HG02623 (cell line): Measurements from ENCODE around the gene SPACA6.
"Not testable (repeated sequence)": the region's sequence is repeated elsewhere in the genome, so short reads cannot be mapped to it uniquely, and the experiment has no call there.

ENCODE experiments used
- ATAC-seq: cut with Tn5 transposase; IDR thresholded peaks from one replicate; pipeline ENCODE4 v1.9.1; 2021; ENCODE audit warnings: moderate library complexity; ENCODE audit not compliant: unreplicated experiment

The SPACA6 gene

DNA sequence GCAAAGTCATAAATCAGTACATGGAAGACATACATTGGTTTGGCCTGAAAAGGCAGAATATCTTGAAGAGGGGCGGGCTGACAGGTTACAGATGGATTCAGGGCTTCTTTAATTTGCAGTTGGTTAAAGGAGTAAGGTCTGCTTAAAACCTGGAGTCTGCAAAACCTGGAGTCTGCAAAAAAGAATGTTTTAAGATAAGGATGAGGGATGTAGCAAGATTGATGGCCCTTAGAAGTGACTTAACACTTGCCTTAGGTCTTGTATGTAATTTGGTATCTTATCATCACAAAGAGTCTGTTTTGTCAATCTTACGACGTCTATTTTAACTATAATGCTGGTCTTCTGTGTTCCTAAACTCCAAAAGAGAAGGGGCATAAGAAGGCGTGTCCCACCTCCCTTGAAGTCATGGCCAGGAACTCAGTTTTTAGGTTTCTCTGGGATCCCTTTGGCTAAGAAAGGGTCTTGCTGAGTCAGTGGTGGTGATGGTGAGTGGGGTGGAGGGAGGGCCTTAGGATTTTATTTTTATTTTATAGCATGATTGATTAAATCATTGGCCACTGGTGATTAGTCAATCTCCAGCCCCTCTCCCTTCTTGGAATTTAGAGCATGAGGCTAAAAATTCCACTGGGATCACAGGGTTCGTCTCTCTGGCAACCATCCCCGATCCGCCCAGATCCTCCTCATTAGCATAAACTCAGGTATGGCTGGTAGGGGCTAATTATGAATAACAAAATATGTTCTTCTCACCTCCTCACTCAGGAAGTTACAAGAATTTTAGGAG is 40.8 kb downstream of the SPACA6 start:
- ATAC-seq: no peak

DNA sequence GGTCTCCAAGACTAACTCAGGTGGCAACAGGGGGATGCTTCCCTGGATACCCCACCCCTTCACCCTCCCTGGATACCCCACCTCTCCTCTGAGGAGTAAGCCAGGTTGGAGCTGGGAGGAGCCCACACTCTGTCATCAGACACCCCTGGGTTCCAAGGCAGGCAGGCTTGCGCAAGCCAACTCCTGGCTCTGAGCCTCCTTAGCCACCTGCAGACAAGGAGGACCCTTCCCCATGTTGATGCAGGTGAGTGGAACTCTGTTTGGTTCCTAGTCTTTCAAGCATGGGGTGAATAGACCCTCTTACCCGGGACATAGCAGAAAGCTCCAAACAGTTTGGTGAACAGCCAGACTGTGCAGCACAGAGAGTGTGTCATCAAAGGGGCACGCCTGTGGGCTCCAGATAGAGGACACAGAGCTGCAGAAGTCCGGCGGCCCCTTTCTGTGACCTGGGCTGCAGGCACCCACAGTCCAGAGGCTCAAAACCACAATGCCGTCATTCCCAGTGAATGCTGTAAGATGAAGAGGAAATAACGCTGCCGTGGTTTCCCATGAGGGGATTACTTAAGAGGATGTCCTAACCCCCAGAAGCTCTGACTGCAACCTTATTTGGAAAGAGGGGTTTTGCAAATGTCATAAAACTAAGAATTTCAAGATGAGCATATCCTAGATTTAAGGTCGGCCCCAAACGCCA is 42.8 kb downstream of the SPACA6 start:
- no peak for ATAC-seq

DNA sequence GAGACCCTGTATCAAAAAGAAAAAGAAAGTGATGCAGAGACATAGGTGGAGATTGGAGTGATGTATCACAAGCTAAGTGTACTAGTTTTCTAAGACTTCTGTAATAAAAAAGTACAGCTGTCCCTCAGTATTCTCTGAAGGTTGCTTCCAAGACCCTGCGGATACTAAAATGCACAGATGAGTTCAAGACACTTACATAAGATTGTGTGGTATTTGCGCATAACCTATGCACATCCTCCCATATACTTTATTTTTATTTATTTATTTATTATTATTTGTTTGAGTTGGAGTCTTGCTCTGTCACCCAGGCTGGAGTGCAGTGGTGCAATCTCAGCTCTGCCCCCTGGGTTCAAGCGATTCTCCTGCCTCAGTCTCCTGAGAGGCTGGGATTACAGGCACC is 44.3 kb downstream of the SPACA6 start:
- ATAC-seq: no peak

DNA sequence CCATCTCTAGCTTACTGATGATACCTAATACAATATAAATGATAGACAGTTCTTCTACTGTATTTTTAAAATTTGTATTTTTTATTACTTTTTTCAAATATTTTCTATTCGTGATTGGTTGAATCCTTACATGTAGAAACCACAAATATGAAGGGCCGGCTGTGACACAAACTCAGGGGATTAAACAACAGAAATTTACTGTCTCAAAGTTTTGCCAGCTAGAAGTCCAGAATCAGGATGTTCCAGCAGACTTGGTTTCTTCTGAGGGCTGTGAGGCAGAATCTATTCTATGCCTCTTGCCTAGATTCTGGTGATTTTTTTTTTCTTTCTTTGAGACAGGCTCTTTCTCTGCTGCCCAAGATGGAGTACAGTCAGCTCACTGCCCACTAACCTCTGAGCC is 44.8 kb downstream of the SPACA6 start:
- ATAC-seq: no peak

DNA sequence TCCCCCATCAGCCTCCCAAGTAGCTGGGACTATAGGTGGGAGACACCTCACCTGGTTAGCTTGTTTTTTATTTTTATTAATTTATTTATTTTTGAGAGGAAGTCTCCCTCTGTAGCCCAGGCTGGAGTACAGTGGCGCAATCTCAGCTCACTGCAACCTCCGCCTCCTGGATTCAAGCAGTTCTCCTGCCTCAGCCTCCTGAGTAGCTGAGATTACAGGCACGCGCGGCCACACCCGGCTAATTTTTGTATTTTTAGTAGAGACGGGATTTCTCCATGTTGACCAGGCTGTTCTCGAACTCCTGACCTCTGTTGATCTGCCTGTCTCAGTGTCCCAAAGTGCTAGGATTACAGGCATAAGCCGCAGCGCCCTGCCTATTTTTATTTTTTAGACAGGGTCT is 45.4 kb downstream of the SPACA6 start:
- ATAC-seq: not testable (repeated sequence)

DNA sequence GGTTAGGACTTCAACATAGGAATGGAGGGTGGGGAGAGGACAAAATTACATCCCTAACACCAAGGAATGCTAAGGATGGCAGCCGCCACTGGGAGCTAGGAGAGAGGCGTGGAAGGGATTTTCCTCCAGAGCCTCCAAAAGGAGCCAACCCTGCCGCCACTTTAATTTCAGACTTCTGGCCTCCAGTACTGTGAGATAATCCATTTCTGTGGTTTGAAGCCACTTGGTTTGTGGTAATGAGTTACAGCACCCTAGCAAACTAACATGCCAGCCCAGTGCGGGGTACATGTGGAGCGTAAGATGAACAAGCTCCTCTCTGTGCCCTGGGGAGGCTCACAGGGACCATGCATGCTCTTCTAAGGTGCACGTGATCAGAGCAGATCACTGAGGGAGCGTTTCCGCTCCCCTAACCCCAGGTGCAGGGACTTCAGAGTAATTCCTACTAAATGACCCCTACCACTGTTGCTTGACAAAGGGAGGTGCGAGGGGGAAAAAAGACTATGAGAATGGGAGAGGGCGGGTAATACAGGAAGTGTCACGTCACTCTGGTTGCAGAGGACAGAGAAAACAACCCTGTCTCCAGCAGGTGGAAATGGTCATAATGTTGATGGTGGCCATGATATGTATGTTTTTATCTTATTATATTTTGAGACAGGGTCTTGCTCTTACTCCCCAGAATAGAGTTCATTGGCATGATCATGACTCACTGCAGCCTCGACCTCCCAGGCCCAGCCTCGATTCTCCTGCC is 46.5 kb downstream of the SPACA6 start:
- no peak for ATAC-seq

DNA sequence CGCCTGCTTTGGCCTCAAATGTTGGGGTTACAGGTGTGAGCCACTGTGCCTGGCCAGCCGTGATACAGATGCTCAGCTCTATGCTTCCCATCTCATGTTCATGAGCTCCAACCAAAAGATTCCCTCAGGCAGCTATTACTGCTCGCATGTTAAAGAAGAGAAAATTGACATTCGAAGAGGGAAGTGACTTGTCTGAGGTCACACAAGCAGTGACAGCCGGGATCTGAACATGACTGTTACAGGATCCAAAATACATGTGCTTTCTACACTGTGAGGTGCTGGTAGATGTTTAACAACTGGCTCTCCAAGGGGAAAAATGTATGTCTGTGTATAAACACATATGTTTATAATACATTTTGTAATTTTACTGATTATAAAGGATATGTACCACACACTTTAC is 47.2 kb downstream of the SPACA6 start:
- no peak for ATAC-seq

DNA sequence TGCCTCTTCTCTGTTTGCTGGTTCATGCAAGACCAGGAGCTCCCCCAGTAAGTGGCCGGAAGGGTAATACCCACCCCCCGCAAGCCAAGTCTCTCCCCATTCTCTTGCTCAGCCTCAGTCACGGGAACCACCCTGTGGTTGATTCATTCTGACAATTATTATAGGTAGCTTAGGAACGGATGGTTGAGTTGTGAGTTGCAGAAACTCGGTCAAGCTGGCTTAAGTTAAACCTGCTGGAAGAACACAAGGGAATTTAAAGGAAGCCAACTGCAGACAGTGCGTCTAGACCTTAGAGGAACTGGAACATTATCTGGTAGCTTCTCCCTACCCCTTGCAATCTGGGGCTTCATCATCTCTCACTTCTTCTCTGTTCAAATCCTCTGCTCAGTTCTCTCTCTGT is 49.7 kb downstream of the SPACA6 start:
- no peak for ATAC-seq

DNA sequence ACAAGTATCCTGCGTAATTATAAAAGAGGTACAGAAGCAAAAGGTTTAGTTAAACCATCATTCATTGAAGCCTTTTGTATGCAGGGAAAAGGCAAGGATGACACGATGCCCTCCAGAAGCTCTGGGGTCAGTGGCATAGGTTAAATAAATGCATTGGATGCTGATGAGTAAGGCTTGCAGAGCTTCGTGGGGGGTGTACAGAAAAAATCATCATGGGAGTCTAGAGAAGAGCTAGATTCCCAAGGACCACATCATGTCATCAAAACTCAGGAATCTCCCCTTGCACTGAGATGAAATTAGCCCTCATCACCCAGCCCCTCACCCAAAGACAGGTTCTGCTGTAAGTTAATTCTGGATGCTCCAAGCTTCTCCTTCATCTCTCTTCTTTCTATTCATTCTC is 50.3 kb downstream of the SPACA6 start:
- ATAC-seq: no peak

DNA sequence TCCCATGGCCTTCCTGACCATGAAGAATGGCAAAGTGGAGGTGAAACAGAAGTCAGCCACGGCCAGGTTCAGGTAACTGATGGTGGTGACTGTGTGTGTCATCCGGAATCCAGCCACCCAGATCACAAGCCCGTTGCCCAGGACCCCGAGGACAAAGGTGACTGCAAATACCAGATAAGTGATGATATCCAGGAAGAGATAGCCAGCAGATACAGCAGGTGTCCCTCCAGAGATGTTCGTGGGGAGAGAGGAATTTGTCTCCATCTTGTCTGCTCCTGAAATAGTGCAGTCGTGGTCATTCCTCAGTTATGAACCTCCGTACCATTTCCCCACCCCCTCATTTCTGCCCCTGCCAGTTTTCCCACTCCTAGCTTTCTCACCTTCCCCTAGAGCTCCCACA is 53.6 kb downstream of the SPACA6 start:
- ATAC-seq: no peak

DNA sequence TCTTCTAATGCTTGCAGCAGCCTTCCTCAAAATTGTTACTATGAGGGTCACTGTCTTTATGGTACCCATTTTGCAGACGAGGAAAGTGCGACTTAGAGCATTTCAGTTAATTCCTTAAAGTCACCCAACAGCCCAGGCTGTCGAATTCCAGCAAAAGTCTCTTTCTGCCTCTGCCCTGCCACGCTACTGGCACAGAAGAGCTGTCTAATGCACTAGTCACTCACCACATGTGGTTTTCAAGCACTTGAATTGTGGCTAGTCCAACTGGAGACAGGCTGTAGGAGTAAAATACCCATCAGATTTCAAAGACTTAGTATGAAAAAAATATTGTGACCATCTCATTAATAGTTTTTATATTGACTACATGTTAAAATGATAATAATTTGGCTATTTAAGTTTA is 56.8 kb downstream of the SPACA6 start:
- no peak for ATAC-seq

DNA sequence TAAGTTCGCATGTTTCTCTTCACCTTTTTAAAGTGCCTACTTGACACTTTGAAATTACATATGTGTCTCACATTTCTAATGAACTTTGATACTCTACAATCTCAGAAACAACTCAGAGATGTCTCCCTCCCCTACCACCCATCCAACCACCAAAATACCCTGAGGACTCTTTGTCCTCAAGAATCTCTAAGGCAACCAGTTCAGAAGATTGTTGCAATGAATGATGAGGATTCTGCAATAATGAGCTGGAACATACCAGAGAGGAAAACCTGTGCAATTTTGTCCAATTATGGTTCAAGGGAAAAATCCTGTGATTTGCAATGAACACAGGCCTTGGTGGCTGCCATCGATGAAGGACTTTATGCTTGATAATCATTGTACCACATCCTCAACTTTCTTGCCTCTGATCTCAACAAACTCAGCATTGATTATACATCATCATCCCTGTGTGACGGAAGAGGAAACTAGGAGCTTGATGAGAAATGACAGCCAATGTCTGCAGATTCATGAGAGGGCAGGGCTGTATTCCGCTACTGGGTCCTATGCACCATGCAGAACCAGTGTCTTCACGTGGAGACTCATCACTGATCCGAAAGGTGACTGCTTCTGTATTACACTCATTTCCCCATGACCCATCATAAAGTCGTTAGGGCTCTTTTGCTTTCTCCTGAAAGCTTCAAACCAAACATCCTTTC is 57.4 kb downstream of the SPACA6 start:
- no peak for ATAC-seq

DNA sequence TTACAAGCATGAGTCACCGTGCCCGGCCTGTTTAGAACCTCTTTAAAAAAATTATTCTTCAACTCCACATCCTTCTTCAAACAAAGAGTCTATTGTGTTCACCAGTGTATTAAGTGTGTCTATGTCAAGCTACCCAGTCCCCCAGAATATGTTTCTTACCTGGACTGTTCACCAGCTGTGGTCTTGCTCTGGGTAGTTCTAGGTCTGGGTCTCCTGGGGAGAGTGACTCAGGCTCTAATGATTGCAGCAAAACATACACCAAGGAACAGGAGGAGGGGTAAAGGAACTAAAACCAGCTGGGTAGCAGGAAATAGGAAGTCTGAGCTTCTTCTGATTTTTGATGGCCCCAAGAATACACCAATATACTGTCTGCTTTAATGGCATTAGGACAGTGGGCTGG is 58.5 kb downstream of the SPACA6 start, which contains the start of gene FPR1:
TSS of gene FPR1 (minus strand) at position 224 of the 400 bp plus-strand sequence. CDS start 4,884 bp downstream, outside the sequence.
- no peak for ATAC-seq

DNA sequence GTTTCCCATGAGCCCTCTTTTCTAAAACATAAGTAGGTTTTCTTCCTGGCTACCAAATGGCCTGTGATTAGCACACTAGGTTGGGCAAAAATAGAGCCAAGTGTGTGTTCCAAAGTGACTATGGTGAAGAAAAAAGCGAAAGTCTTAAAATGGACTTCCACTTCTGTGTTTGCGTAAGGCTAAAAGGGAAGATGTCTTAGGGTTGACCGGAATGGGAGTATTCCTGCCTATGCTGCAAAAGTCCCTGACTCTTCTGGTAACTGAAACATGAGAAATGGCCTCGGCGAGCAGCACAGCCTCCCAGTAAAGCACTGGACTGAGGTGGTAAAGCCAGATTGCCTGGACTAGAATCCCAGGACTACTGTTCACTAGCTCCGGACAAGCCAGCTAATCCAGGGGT is 61.0 kb downstream of the SPACA6 start:
- no peak for ATAC-seq

DNA sequence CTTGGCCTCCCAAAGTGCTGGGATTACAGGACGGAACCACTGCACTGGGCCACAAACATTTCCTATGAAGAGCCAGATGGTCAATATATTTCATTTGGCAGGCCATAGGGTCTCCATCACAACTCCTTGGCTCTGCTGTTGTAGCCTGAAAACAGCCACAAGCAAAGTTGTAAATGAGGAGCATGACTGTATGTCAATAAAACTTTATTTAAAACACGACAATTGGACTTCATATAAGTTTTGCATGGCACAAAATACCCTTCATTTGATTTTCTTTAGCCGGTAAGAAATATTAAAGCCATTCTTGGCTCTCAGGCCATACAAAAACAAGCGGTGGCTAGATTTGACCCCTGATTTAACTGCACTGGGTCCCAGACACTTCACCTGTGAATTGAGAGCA is 61.6 kb downstream of the SPACA6 start:
- ATAC-seq: no peak
